ENCODE results near the gene GABARAPL2.

The GABARAPL2 gene

DNA sequence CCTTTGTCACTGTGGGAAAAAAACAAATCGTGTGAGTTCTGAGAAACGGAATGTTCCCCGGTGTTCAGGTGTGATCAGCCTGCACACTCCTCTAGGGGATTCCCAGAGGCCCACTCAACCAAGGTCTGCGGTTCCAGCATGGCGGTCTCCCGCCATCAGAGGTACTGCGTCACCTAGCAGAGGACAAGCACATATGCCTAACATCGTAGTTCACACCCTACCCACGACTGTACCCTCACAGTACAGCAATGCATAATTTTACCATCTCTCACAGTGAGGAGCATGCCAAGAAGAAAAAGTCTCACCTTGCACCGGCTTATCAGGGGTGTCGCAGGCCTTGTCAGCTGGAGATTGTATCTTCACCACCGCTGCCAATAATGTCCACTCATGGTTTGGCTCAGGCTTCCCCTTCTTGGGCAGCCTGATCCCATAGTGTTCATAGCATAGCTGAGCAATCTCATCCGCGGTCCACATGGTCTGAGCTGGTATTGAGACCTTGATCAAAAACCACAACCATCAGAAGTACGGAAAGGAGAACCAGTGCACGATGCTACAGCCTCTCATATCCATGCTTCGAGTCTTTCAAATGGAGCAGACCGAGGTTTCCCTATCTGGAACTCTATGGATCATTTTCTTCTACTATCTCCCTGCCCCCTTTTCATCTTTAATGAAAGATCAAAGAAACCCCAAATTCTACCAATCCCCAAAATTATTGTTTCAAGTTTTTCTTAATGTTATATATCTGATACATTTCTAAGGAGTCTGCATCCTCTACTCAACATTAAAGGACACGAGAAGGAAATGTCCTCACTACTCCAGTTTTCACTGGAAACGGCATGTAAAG lies 54.4 kb downstream of the GABARAPL2 start:
- no peak for TF ChIP-seq EZH2phosphoT487 (conservative IDR thresholded peaks at IDR 0.05; ENCODE audit: low read length)
- TF ChIP-seq, protein P1, sequence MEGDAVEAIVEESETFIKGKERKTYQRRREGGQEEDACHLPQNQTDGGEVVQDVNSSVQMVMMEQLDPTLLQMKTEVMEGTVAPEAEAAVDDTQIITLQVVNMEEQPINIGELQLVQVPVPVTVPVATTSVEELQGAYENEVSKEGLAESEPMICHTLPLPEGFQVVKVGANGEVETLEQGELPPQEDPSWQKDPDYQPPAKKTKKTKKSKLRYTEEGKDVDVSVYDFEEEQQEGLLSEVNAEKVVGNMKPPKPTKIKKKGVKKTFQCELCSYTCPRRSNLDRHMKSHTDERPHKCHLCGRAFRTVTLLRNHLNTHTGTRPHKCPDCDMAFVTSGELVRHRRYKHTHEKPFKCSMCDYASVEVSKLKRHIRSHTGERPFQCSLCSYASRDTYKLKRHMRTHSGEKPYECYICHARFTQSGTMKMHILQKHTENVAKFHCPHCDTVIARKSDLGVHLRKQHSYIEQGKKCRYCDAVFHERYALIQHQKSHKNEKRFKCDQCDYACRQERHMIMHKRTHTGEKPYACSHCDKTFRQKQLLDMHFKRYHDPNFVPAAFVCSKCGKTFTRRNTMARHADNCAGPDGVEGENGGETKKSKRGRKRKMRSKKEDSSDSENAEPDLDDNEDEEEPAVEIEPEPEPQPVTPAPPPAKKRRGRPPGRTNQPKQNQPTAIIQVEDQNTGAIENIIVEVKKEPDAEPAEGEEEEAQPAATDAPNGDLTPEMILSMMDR (IDR thresholded peaks at IDR 0.05; ENCODE audit: insufficient read depth, low read length, poor library complexity, severe bottlenecking), result no peak
- Histone ChIP-seq H3F3A (ENCODE audit: insufficient read depth) (peaks cover 19% of the 10 kb centered on the region), H3K9me3 (ENCODE audit: insufficient read depth, low read length) (no peaks in the 10 kb centered on the region), H4K20me1 (ENCODE audit: low read depth, low read length) (no peaks in the 10 kb centered on the region), H2AFZ (ENCODE audit: low read depth, low read length, severe bottlenecking) (no peak overlapping the region), H3K27me3 (ENCODE audit: low read length) (no peaks in the 10 kb centered on the region), H3K9ac (ENCODE audit: low read length) (no peak overlapping the region), H3K4me3 (ENCODE audit: insufficient read depth, low read length, poor library complexity, severe bottlenecking) (no peak overlapping the region), H3K9me2 (replicated peaks; ENCODE audit: insufficient read depth, low read length) (no peaks in the 10 kb centered on the region), H3K27ac (ENCODE audit: low read depth, low read length) (no peak overlapping the region), H3K4me2 (ENCODE audit: low read depth, low read length, poor library complexity, severe bottlenecking) (peak overlapping the region; percentile 93), H3K36me3 (ENCODE audit: low read length) (0 out of 2 replicates have a peak, but pooled peaks cover 3% of the 10 kb centered on the region), H3K79me2 (ENCODE audit: insufficient read depth, low read length) (peaks cover 13% of the 10 kb centered on the region)

DNA sequence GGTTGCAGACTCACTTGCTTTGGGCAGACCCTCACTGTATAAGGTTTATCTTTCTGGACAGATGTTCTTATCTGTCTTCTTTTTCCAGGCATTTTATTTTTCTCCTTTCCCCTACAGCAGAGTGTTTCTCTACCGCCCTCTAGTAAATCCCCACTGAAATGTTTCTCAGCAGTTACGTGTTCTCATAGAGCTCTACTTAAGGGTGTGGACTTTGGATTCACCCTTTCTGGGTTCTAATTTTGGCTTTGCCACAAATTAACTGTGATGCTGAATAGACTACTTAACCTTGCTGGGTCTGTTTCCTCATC lies 54.9 kb downstream of the GABARAPL2 start:
- H3K79me2 ChIP-seq (ENCODE audit: insufficient read depth, low read length), result peaks cover 13% of the 10 kb centered on the region
- H3K4me2 ChIP-seq (ENCODE audit: low read depth, low read length, poor library complexity, severe bottlenecking), result peak overlapping the region; percentile 93
- no peaks in the 10 kb centered on the region for H4K20me1 ChIP-seq (ENCODE audit: low read depth, low read length)
- peaks cover 23% of the 10 kb centered on the region for H3F3A ChIP-seq (ENCODE audit: insufficient read depth)
- H3K36me3 ChIP-seq (ENCODE audit: low read length), result peaks cover 3% of the 10 kb centered on the region; the same call in 1 of the 2 replicates
- H3K27ac ChIP-seq (ENCODE audit: low read depth, low read length), result no peak overlapping the region
- no peaks in the 10 kb centered on the region for H3K9me3 ChIP-seq (ENCODE audit: insufficient read depth, low read length)
- 0 out of 2 replicates have a peak overlapping the region, but pooled peaks have one; percentile 80 for H3K9ac ChIP-seq (ENCODE audit: low read length)
- no peaks in the 10 kb centered on the region for H3K9me2 ChIP-seq (replicated peaks; ENCODE audit: insufficient read depth, low read length)
- H2AFZ ChIP-seq (ENCODE audit: low read depth, low read length, severe bottlenecking), result no peak overlapping the region
- TF ChIP-seq EZH2phosphoT487 (conservative IDR thresholded peaks at IDR 0.05; ENCODE audit: low read length), result no peak
- TF ChIP-seq, protein P1 (IDR thresholded peaks at IDR 0.05; ENCODE audit: insufficient read depth, low read length, poor library complexity, severe bottlenecking), result peak; percentile 55
- H3K4me3 ChIP-seq (ENCODE audit: insufficient read depth, low read length, poor library complexity, severe bottlenecking), result no peak overlapping the region
- no peaks in the 10 kb centered on the region for H3K27me3 ChIP-seq (ENCODE audit: low read length)

DNA sequence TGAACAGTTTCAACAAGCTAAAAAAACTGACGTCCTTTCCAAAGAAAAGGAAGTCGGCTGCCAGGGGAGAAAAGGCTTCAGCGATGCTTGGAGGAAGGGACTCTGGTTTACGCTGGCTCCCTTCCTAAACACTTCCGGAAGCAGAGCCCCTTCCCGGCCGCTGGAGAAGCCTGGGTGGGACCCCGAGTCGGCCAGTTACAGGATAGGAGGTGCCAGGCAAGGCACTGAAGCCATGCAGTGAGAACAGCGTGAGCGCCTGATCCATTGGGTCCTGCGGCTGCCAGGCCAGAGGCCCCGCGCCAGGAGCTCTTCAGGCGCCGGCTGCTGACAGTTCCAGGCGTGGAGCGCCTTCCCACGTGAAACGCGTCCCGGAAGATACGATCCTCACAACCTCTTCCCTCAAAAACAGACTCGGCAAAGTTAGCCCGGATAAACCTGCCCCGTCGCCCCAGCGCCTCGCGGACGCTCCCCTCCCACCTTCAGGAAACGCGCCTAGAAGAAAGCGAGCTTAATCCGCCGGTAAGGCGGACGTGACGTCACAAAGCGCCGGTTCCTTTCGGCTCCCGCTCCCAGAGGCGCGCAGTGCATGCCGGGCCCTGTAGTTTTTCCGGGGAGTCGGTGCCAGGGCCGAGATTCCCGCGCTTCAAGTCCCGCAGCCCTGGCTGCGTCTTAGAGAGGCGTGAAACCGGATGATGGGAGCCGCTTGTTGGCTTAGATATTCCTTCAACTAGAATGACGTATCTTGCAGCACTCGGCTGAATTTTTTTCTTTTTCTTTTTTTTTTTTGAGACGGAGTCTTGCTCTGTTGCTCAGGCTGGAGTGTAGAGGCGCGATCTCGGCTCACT lies 56.8 kb downstream of the GABARAPL2 start, which contains the start of gene ADAT1:
ADAT1 (minus strand) TSS at position 521 of the 845 bp plus-strand sequence. CDS start 2,482 bp downstream, outside the sequence.
- Histone ChIP-seq H2AFZ (ENCODE audit: low read depth, low read length, severe bottlenecking) (peak within 1 kb of the TSS; percentile 87), H3K79me2 (ENCODE audit: insufficient read depth, low read length) (peaks cover 13% of the 10 kb centered on the region), H3F3A (ENCODE audit: insufficient read depth) (peaks cover 37% of the 10 kb centered on the region), H3K9me3 (ENCODE audit: insufficient read depth, low read length) (no peaks in the 10 kb centered on the region), H3K4me3 (ENCODE audit: insufficient read depth, low read length, poor library complexity, severe bottlenecking) (peak within 1 kb of the TSS; percentile 62), H3K27me3 (ENCODE audit: low read length) (no peaks in the 10 kb centered on the region), H4K20me1 (ENCODE audit: low read depth, low read length) (no peaks in the 10 kb centered on the region), H3K9ac (ENCODE audit: low read length) (peak within 1 kb of the TSS; percentile 80), H3K9me2 (replicated peaks; ENCODE audit: insufficient read depth, low read length) (no peaks in the 10 kb centered on the region), H3K27ac (ENCODE audit: low read depth, low read length) (peak within 1 kb of the TSS; percentile 65), H3K36me3 (ENCODE audit: low read length) (peaks cover 5% of the 10 kb centered on the region), H3K4me2 (ENCODE audit: low read depth, low read length, poor library complexity, severe bottlenecking) (peak within 1 kb of the TSS; percentile 93)
- TF ChIP-seq, protein P1 (IDR thresholded peaks at IDR 0.05; ENCODE audit: insufficient read depth, low read length, poor library complexity, severe bottlenecking), result no peak
- no peak for TF ChIP-seq EZH2phosphoT487 (conservative IDR thresholded peaks at IDR 0.05; ENCODE audit: low read length)
